IgD-negative memory B cell (primary cell): ENCODE results near the gene GALE. TPM values are rescaled to one million over a fixed set of nuclear protein-coding genes. Genes with fewer than 3 reads are reported as not detected.
A peak's percentile ranks its signal among the peaks of the same experiment; 100 is the strongest.
"Not testable (repeated sequence)": the region's sequence is repeated elsewhere in the genome, so short reads cannot be mapped to it uniquely, and the experiment has no call there.

Experiments used
- H3K27ac Mint-ChIP-seq, 3 donors: one replicate each; pipeline ENCODE4 v1.8.0; 2020 to 2022; ENCODE audit warnings: mild to moderate bottlenecking in 3 of 3, mixed read lengths in 3 of 3, moderate library complexity in 1 of 3
- H3K27me3 Mint-ChIP-seq: one replicate; pipeline ENCODE4 v1.8.0; 2021; ENCODE audit warnings: mixed read lengths
- H3K36me3 Mint-ChIP-seq: one replicate; pipeline ENCODE4 v1.8.0; 2020; ENCODE audit warnings: mild to moderate bottlenecking, mixed read lengths
- H3K4me1 Mint-ChIP-seq, 3 donors: one replicate each; pipeline ENCODE4 v1.8.0; 2020 to 2022; ENCODE audit warnings: mixed read lengths in 3 of 3, mild to moderate bottlenecking in 1 of 3
- H3K4me3 Mint-ChIP-seq, 4 donors: one replicate each; pipeline ENCODE4 v1.8.0; 2020 to 2022; ENCODE audit warnings: mild to moderate bottlenecking in 4 of 4, mixed read lengths in 4 of 4, moderate library complexity in 3 of 4
- H3K9me3 Mint-ChIP-seq, 3 donors: one replicate each; pipeline ENCODE4 v1.8.0; 2020 to 2021; ENCODE audit warnings: mixed read lengths in 3 of 3, mild to moderate bottlenecking in 1 of 3
- polyA plus RNA-seq: library from polyadenylated mRNA; unstranded; fragments of 300-500 nt; fragmentation: Illumina TruSeq; gene quantifications from one replicate; pipeline ENCODE4 v1.2.3, GENCODE V29; 2021

The GALE gene
- polyA plus RNA-seq, 1 donor from 2014 or later = 8.0 TPM

GRCh38 chr1:23824711-23825075 is 24.1 kb upstream of the GALE start:
- H3K9me3 Mint-ChIP-seq = no peaks in the 10 kb centered on the region
- H3K36me3 Mint-ChIP-seq = peaks cover 2% of the 10 kb centered on the region
- peak overlapping the region; percentile 70 to 98 (median 98) for H3K27ac Mint-ChIP-seq
- peaks cover 11 to 20% (median 19%) of the 10 kb centered on the region in 3 donors for H3K4me1 Mint-ChIP-seq
- H3K4me3 Mint-ChIP-seq = peak overlapping the region; percentile 95 to 100 (median 98)
- H3K27me3 Mint-ChIP-seq = no peaks in the 10 kb centered on the region

DNA sequence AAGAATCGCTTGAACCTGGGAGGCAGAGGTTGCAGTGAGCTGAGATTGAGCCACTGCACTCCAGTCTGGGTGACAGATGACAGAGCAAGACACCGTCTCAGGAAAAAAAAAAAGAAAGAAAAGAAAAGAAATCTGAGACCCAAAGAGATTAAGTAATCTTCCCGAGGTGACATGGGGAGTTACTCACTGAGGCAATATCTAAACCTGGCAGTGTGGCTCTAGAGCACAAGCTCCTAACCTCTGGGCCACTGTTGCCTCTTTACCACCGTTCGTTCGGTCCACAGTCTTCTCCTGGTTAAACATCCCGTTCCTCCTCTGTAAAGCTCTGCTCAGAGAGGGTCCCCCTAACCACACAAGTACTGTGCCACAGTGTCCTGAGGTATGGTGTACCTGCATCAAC is 23.2 kb upstream of the GALE start:
- H3K4me1 Mint-ChIP-seq = peaks cover 11 to 20% (median 19%) of the 10 kb centered on the region in 3 donors
- H3K36me3 Mint-ChIP-seq = peaks cover 2% of the 10 kb centered on the region
- H3K9me3 Mint-ChIP-seq = no peaks in the 10 kb centered on the region
- H3K27ac Mint-ChIP-seq = peak overlapping the region in 1 of 3 donors; percentile 70
- H3K27me3 Mint-ChIP-seq = no peaks in the 10 kb centered on the region
- peak overlapping the region; percentile 34 to 100 (median 86) for H3K4me3 Mint-ChIP-seq

GRCh38 chr1:23817633-23818032 is 17.1 kb upstream of the GALE start:
- Mint-ChIP-seq H3K36me3 (peaks cover 6% of the 10 kb centered on the region), H3K4me1 (peaks cover 0 to 7% (median 3%) of the 10 kb centered on the region in 3 donors), H3K9me3 (no peaks in the 10 kb centered on the region), H3K27me3 (no peaks in the 10 kb centered on the region), H3K4me3 (no peak overlapping the region), H3K27ac (no peak overlapping the region)

GRCh38 chr1:23816906-23817305 is 16.4 kb upstream of the GALE start:
- Mint-ChIP-seq H3K4me3 (no peak overlapping the region), H3K36me3 (peaks cover 6% of the 10 kb centered on the region), H3K27me3 (no peaks in the 10 kb centered on the region), H3K27ac (peak overlapping the region in 1 of 3 donors; percentile 39), H3K9me3 (no peaks in the 10 kb centered on the region), H3K4me1 (peaks cover 0 to 7% (median 5%) of the 10 kb centered on the region in 3 donors)

GRCh38 chr1:23816361-23816760 is 15.8 kb upstream of the GALE start:
- H3K27me3 Mint-ChIP-seq = no peaks in the 10 kb centered on the region
- no peak overlapping the region for H3K27ac Mint-ChIP-seq
- peaks cover 4 to 9% (median 7%) of the 10 kb centered on the region in 3 donors for H3K4me1 Mint-ChIP-seq
- H3K4me3 Mint-ChIP-seq = no peak overlapping the region
- no peaks in the 10 kb centered on the region for H3K9me3 Mint-ChIP-seq
- H3K36me3 Mint-ChIP-seq = peaks cover 6% of the 10 kb centered on the region

- Mint-ChIP-seq H3K27me3 (no peaks in the 10 kb centered on the region), H3K36me3 (peaks cover 6% of the 10 kb centered on the region), H3K4me3 (no peak overlapping the region), H3K27ac (no peak overlapping the region), H3K9me3 (no peaks in the 10 kb centered on the region), H3K4me1 (peaks cover 15 to 25% (median 25%) of the 10 kb centered on the region in 3 donors)
These were observed 13.5 kb upstream of the GALE start for GRCh38 chr1:23814016-23814415.

DNA sequence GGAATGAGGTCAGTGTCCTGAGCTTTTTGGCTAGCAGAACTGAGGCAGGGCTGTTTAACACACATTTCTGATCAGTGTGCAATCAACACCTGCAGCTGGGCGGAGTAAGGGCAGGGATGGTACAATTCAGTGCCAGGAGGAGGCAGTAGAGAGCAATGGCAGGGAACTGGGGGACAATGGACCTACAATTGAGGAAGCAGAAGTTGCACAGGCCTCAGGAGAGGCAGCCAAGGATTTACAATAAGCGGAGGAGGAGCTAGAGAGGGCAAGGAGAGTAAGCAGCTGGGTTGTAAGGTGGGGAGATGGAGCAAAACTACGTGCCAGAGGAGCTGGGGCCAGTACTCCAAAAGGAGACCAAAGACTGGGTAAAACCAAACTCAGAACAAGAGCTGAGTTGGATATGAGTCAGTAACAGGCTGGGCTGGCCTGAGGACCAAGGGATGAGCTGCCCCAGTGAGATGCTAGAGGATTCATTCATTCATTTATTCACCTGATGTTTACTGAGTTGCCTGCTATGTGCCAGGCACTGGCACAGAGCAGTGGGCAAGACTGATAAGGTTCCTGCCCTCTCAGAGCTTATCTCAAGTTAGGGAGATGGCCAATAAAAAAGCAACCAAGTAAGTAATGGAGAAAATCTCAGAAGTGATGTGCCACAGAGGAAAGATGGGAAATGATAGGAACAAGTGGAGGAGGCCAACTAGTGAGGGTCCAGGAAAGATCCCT is 10.4 kb upstream of the GALE start:
- Mint-ChIP-seq H3K9me3 (no peaks in the 10 kb centered on the region), H3K36me3 (peaks cover 2% of the 10 kb centered on the region), H3K4me1 (peaks cover 15 to 25% (median 22%) of the 10 kb centered on the region in 3 donors), H3K27me3 (no peaks in the 10 kb centered on the region), H3K27ac (peak overlapping the region; percentile 10 to 41 (median 31)), H3K4me3 (peak overlapping the region in 1 of 4 donors; percentile 6)

DNA sequence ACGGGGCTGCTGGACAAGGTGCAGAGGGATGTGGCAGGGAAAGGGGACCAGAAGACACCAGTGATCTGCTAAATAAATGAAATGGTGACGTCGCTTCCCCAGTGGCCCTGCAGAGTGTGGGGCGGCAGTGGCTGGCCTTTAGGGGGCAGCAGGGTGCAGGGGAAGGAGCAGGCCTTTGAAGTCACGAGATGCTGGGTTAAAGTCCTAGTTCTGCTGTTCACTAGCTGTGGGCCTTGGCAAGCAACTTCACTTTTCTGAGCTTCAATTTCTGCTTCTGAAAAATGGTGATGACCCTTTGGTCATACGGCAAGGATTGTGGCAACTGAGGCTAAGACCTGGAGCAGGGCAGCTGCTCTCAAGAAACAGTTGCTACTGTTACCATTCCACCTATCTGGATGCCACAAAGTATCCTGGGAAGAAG is 9.2 kb upstream of the GALE start:
- H3K27me3 Mint-ChIP-seq = no peaks in the 10 kb centered on the region
- peak overlapping the region in 1 of 4 donors; percentile 15 for H3K4me3 Mint-ChIP-seq
- peak overlapping the region; percentile 57 to 86 (median 61) for H3K27ac Mint-ChIP-seq
- peaks cover 15 to 26% (median 25%) of the 10 kb centered on the region in 3 donors for H3K4me1 Mint-ChIP-seq
- H3K9me3 Mint-ChIP-seq = no peaks in the 10 kb centered on the region
- H3K36me3 Mint-ChIP-seq = peaks cover 2% of the 10 kb centered on the region

- H3K36me3 Mint-ChIP-seq = peaks cover 1% of the 10 kb centered on the region
- no peak overlapping the region for H3K27ac Mint-ChIP-seq
- peak overlapping the region in 1 of 4 donors; percentile 12 for H3K4me3 Mint-ChIP-seq
- H3K4me1 Mint-ChIP-seq = peaks cover 15 to 24% (median 23%) of the 10 kb centered on the region in 3 donors
- no peaks in the 10 kb centered on the region for H3K9me3 Mint-ChIP-seq
- no peaks in the 10 kb centered on the region for H3K27me3 Mint-ChIP-seq
These were observed 6.9 kb upstream of the GALE start for GRCh38 chr1:23807453-23807852.

GRCh38 chr1:23806280-23806679 is 5.7 kb upstream of the GALE start:
- Mint-ChIP-seq H3K4me1 (peaks cover 11 to 20% (median 18%) of the 10 kb centered on the region in 3 donors), H3K4me3 (peak overlapping the region in 1 of 4 donors; percentile 34), H3K9me3 (no peaks in the 10 kb centered on the region), H3K36me3 (peaks cover 1% of the 10 kb centered on the region), H3K27me3 (no peaks in the 10 kb centered on the region), H3K27ac (no peak overlapping the region)

DNA sequence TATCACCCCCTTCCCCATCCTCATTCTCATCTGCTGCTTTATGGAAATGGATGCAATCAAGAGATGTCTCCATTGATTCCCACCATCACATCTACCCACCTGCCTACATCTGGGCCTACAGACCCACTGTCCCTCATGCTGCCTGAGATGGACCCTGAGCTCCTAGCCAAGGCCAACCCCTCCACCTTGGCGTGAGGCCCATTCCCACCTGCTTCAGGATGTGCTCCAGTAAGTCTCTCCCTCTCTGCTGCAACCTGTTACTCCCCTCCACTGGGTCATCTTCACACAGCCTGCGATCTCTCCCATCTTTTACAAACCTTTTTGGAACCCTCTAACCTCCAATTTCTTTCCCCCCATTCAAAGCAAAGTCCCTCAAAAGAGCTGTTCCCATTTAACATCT is 4.5 kb upstream of the GALE start:
- Mint-ChIP-seq H3K27me3 (no peaks in the 10 kb centered on the region), H3K36me3 (peaks cover 1% of the 10 kb centered on the region), H3K4me1 (peaks cover 7 to 12% (median 9%) of the 10 kb centered on the region in 3 donors), H3K9me3 (no peaks in the 10 kb centered on the region), H3K4me3 (peak overlapping the region in 1 of 4 donors; percentile 13), H3K27ac (peak overlapping the region in 2 of 3 donors; percentile 20 to 22)

DNA sequence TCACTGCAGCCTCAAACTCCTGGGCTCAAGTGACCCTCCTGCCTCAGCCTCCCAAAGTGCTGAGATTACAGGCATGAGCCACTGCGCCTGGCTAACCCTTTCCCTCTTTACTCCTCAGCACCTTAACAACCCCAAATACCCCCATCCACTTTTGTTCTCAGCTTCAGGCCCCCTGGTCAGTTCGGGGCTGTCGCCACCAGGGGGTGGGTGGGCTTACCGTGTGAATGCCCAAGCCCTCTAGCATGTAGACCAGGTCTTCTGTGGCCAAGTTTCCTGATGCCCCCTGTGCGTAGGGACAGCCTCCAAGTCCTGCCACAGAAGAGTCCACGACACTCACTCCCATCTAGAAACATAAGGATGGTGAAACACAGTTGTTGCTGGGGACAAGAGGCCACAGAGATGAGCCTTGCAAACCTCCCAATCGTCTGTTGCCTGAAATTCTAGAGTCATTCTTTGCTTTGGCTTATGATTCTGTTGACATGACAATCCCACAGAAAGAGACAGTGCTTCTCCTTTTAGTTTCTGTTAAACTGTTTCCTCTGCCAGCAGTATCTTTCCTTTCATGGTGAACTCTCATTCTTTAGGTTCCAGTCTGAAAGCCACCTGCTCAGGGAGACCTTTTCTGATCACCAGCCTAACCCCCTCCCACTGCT is 3.8 kb upstream of the GALE start:
- Mint-ChIP-seq H3K36me3 (peaks cover 1% of the 10 kb centered on the region), H3K27ac (peak overlapping the region in 2 of 3 donors; percentile 20 to 85), H3K9me3 (no peaks in the 10 kb centered on the region), H3K27me3 (no peaks in the 10 kb centered on the region), H3K4me3 (peak overlapping the region in 2 of 4 donors; percentile 5 to 13), H3K4me1 (peaks cover 4 to 9% (median 9%) of the 10 kb centered on the region in 3 donors)

DNA sequence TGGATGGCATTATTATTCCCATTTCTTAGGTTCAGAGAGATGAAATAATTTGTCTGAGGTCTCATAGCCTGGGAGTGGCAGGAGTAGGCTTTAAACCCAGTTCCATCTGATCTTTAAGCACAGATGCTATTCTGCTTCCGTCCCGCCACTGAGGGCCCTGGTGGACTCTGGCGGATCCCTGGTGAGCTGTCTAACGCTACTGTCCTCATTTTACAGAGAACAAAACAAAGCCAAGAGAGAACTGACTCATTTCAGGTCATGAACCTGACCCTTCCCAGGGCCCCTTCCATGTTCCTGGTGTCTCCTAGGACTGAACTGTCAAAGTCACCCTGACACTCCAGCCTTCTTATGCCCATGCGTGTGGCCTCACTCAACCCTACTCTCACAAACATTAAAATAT is 3.1 kb upstream of the GALE start:
- Mint-ChIP-seq H3K36me3 (peaks cover 1% of the 10 kb centered on the region), H3K9me3 (no peaks in the 10 kb centered on the region), H3K27me3 (no peaks in the 10 kb centered on the region), H3K4me3 (peak overlapping the region in 1 of 4 donors; percentile 13), H3K27ac (peak overlapping the region in 1 of 3 donors; percentile 85), H3K4me1 (peaks cover 4 to 9% (median 9%) of the 10 kb centered on the region in 3 donors)

DNA sequence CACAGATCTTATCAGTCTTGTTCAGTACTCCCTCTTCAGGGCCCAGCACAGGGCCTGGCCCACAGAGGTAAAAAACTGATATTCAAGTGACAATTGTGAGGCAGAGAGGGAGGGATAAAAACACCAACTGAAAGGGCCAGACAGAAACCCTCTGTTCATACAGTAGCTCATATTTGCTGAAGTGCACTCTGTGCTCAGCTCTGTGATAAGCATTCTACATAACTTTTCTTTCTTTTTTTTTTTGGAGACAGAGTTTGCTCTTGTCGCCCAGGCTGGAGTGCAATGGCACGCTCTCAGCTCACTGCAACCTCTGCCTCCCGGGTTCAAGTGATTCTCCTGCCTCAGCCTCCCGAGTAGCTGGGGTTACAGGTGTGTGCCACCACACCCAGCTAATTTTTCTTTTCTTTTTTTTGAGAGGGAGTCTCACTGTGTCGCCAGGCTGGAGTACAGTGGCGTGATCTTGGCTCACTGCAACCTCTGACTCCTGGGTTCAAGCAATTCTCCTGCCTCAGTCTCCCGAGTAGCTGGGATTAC is 2.3 kb upstream of the GALE start:
- not testable (repeated sequence) for H3K9me3 Mint-ChIP-seq, H3K36me3 Mint-ChIP-seq, H3K27me3 Mint-ChIP-seq, H3K4me1 Mint-ChIP-seq
- Mint-ChIP-seq H3K27ac (peak overlapping the region in 1 of 3 donors; percentile 85), H3K4me3 (peak overlapping the region in 2 of 4 donors; percentile 69 to 74)

- H3K9me3 Mint-ChIP-seq = no peaks in the 10 kb centered on the region
These were observed 1.3 kb upstream of the GALE start for GRCh38 chr1:23801876-23802275.

More at GRCh38 chr1:23801876-23802275, 1.3 kb upstream of the GALE start:
- Mint-ChIP-seq H3K4me1 (peaks cover 4 to 9% (median 9%) of the 10 kb centered on the region in 3 donors), H3K27ac (peak overlapping the region in 1 of 3 donors; percentile 88), H3K36me3 (peaks cover 1% of the 10 kb centered on the region), H3K4me3 (peak overlapping the region in 3 of 4 donors; percentile 57 to 85 (median 69)), H3K27me3 (no peaks in the 10 kb centered on the region)
